HG02623 (cell line): ENCODE data around the gene TMEM44.
A peak's percentile ranks its signal among the peaks of the same experiment; 100 is the strongest.
"Not testable (repeated sequence)": the region's sequence is repeated elsewhere in the genome, so short reads cannot be mapped to it uniquely, and the experiment has no call there.

Source experiments
- ATAC-seq: cut with Tn5 transposase; IDR thresholded peaks from one replicate; pipeline ENCODE4 v1.9.1; 2021; ENCODE audit warnings: moderate library complexity; ENCODE audit not compliant: unreplicated experiment

Gene TMEM44

GRCh38 chr3:194642769-194643168 lies 9.6 kb upstream of the TMEM44 start:
- no peak for ATAC-seq

- ATAC-seq: no peak
Observed at GRCh38 chr3:194640829-194641228, 7.6 kb upstream of the TMEM44 start.

GRCh38 chr3:194638991-194639605 lies 5.9 kb upstream of the TMEM44 start:
- ATAC-seq: no peak

- no peak for ATAC-seq
Observed at GRCh38 chr3:194637541-194638400, 4.6 kb upstream of the TMEM44 start.

- ATAC-seq: no peak
Observed at GRCh38 chr3:194637066-194637465, 3.8 kb upstream of the TMEM44 start.

- ATAC-seq: peak; percentile 45
Observed at GRCh38 chr3:194632809-194633348, 340 bp downstream of the TMEM44 start.

- no peak for ATAC-seq
Observed at GRCh38 chr3:194632226-194632808, 902 bp downstream of the TMEM44 start.

- ATAC-seq: no peak
Observed at GRCh38 chr3:194631696-194632095, 1.5 kb downstream of the TMEM44 start.

- ATAC-seq: not testable (repeated sequence)
Observed at GRCh38 chr3:194630681-194631080, 2.5 kb downstream of the TMEM44 start.

- no peak for ATAC-seq
Observed at GRCh38 chr3:194624956-194625355, 8.3 kb downstream of the TMEM44 start.

GRCh38 chr3:194623449-194624290 lies 9.5 kb downstream of the TMEM44 start:
- no peak for ATAC-seq

GRCh38 chr3:194622621-194623340 lies 10.4 kb downstream of the TMEM44 start:
- no peak for ATAC-seq

- ATAC-seq: no peak
Observed at GRCh38 chr3:194621947-194622346, 11.3 kb downstream of the TMEM44 start.

GRCh38 chr3:194620196-194620595 lies 13.0 kb downstream of the TMEM44 start:
- ATAC-seq: no peak

GRCh38 chr3:194619741-194620140 lies 13.5 kb downstream of the TMEM44 start:
- no peak for ATAC-seq

- no peak for ATAC-seq
Observed at GRCh38 chr3:194618858-194619608, 14.2 kb downstream of the TMEM44 start.

- ATAC-seq: no peak
Observed at GRCh38 chr3:194617827-194618226, 15.4 kb downstream of the TMEM44 start.

- ATAC-seq: no peak
Observed at GRCh38 chr3:194617143-194617671, 16.0 kb downstream of the TMEM44 start.

GRCh38 chr3:194615226-194615625 lies 18.0 kb downstream of the TMEM44 start:
- ATAC-seq: no peak
